K562 (cell line): ENCODE measurements around the gene PTTG1IP. TPM values are rescaled to one million over a fixed set of nuclear protein-coding genes. Genes with fewer than 3 reads are reported as not detected.

ENCODE experiments used
- ATF2 ChIP-seq: sonication (generic); formaldehyde crosslinking; IDR thresholded peaks from 2 replicates; pipeline ENCODE4 v1.8.1; 2022; ENCODE audit warnings: missing genetic modification reagents
- CHCHD3 ChIP-seq: fragments of 250-450 bp; sonication (Bioruptor Pico); IDR thresholded peaks from 2 replicates; pipeline ENCODE4 v2.1.2; 2022; ENCODE audit warnings: mild to moderate bottlenecking
- ETV5 ChIP-seq: sonication (generic); formaldehyde crosslinking; IDR thresholded peaks from 2 replicates; pipeline ENCODE4 v1.4.0; 2020; ENCODE audit warnings: low read depth, mild to moderate bottlenecking, missing genetic modification reagents
- GABPA ChIP-seq: fragments of 200-800 bp; sonication (Bioruptor generic); conservative IDR thresholded peaks from 2 replicates; pipeline ENCODE4 v1.6.1; 2016; ENCODE audit warnings: low read depth, missing genetic modification characterization, missing compliant biosample characterization
- GATAD2B ChIP-seq: fragments of 450-650 bp; IDR thresholded peaks from 2 replicates; pipeline ENCODE4 v1.6.1; 2017; ENCODE audit warnings: mild to moderate bottlenecking, borderline replicate concordance
- GTF2A2 ChIP-seq: IDR thresholded peaks from 2 replicates; pipeline ENCODE4 v1.6.1; 2016; ENCODE audit warnings: mild to moderate bottlenecking, missing genetic modification characterization, missing compliant biosample characterization
- LCOR ChIP-seq: sonication (generic); formaldehyde crosslinking; IDR thresholded peaks from 2 replicates; pipeline ENCODE4 v1.8.0; 2022; ENCODE audit warnings: mild to moderate bottlenecking, missing genetic modification reagents
- PHB ChIP-seq: fragments of 250-450 bp; sonication (Bioruptor Pico); IDR thresholded peaks from 2 replicates; pipeline ENCODE4 v1.5.0; 2021
- SMAD1 ChIP-seq: fragments of 150-350 bp; IDR thresholded peaks from 2 replicates; pipeline ENCODE4 v1.6.1; 2014; ENCODE audit warnings: low read length, low read depth; ENCODE audit not compliant: partially characterized antibody
- SMAD2 ChIP-seq: fragments of 150-350 bp; IDR thresholded peaks from 2 replicates; pipeline ENCODE4 v1.6.1; 2014; ENCODE audit warnings: low read depth, mild to moderate bottlenecking, low read length
- TCF7 ChIP-seq: sonication (generic); IDR thresholded peaks from 2 replicates; pipeline ENCODE4 v1.6.1; 2016; ENCODE audit warnings: antibody characterized with exemption, borderline replicate concordance
- TGIF2 ChIP-seq: sonication (generic); formaldehyde crosslinking; IDR thresholded peaks from 2 replicates; pipeline ENCODE4 v1.8.1; 2022; ENCODE audit warnings: mild to moderate bottlenecking, missing genetic modification reagents, moderate library complexity
- USF2 ChIP-seq: sonication (generic); formaldehyde crosslinking; IDR thresholded peaks from 2 replicates; pipeline ENCODE4 v1.5.0; 2020; ENCODE audit warnings: missing genetic modification reagents
- ZBTB7A ChIP-seq: IDR thresholded peaks from 2 replicates; pipeline ENCODE4 v1.6.1; 2011; ENCODE audit warnings: low read depth, mild to moderate bottlenecking, low read length, moderate library complexity, borderline replicate concordance; ENCODE audit not compliant: control insufficient read depth
- ZNF12 ChIP-seq: sonication (generic); formaldehyde crosslinking; IDR thresholded peaks from 2 replicates; pipeline ENCODE4 v1.4.0; 2020; ENCODE audit warnings: mild to moderate bottlenecking, missing genetic modification reagents
- ZNF41 ChIP-seq: fragments of 250-450 bp; sonication (Bioruptor Pico); conservative IDR thresholded peaks from 2 replicates; pipeline ENCODE4 v1.4.0; 2020; ENCODE audit warnings: mild to moderate bottlenecking
- ZNF644 ChIP-seq: fragments of 200-800 bp; sonication (Bioruptor generic); IDR thresholded peaks from 2 replicates; pipeline ENCODE4 v1.6.1; 2016; ENCODE audit warnings: low read depth, missing genetic modification characterization, missing compliant biosample characterization
- polyA plus RNA-seq, 8 experiments: library from polyadenylated mRNA; depleted of rRNA in 4 of 8; stranded (reverse) in 5 of 8; unstranded in 3 of 8; fragments of >200 nt; fragmentation: Nextera tagmentation in 2 of 8; fragmentation: Illumina TruSeq in 1 of 8; extraction: Ambion mirVana in 2 of 8; extraction: Trizol in 1 of 8; gene quantifications; 2 replicates each; pipeline versions ENCODE4 v1.2.1 to v1.2.3, GENCODE V29; 2011 to 2014; ENCODE audit warnings: inconsistent platforms in 1 of 8, missing spikeins in 1 of 8
- total RNA-seq, 7 experiments: library from RNA; depleted of rRNA in 6 of 7; stranded (reverse); fragments of >200 nt in 6 of 7; fragmentation: Illumina TruSeq in 2 of 7; extraction: Trizol in 2 of 7; gene quantifications; 2 replicates each; pipeline versions ENCODE4 v1.2.1 to v1.2.3, GENCODE V29; 2011 to 2021; ENCODE audit warnings: low replicate concordance in 1 of 7
- TF ChIP-seq, protein P1 (sequence below), 2 experiments: fragments of 200-800 bp in 1 of 2; sonication (Bioruptor generic) in 1 of 2; sonication (generic) in 1 of 2; formaldehyde crosslinking in 1 of 2; IDR thresholded peaks in 1 of 2; conservative IDR thresholded peaks in 1 of 2; 2 replicates each; pipeline versions ENCODE4 v1.5.0 to v1.6.1; 2016 to 2020; ENCODE audit warnings: missing compliant biosample characterization in 1 of 2, missing genetic modification characterization in 1 of 2, missing genetic modification reagents in 1 of 2
- TF ChIP-seq, protein P2 (sequence below): fragments of 450-650 bp; IDR thresholded peaks from 2 replicates; pipeline ENCODE4 v1.6.1; 2014; ENCODE audit warnings: low read depth, mild to moderate bottlenecking, moderate library complexity, borderline replicate concordance
- TF ChIP-seq, protein P3 (sequence below), 2 experiments: fragments of 450-650 bp; IDR thresholded peaks; 2 replicates each; pipeline ENCODE4 v1.6.1; 2016
- TF ChIP-seq, protein P4 (sequence below): sonication (generic); formaldehyde crosslinking; IDR thresholded peaks from 2 replicates; pipeline ENCODE4 v1.8.0; 2022; ENCODE audit warnings: mild to moderate bottlenecking, missing genetic modification reagents
- TF ChIP-seq, protein P5 (sequence below): fragments of 250-450 bp; sonication (Bioruptor Pico); IDR thresholded peaks from 2 replicates; pipeline ENCODE4 v1.9.0; 2021; ENCODE audit warnings: mild to moderate bottlenecking

Gene PTTG1IP
- total and polyA plus RNA-seq, 9 of the 15 experiments (the other 6 are each of a cell fraction or from before 2014, with no cell fraction given), result 5.0 to 99.3 (median 82.4) TPM

GRCh38 chr21:44874240-44874496, 678 bp upstream of the PTTG1IP start (continued):
- TF ChIP-seq GABPA (tag) (no peak), GATAD2B (no peak), TCF7 (no peak), ATF2 (CRISPR knock-in tag) (0 out of 2 replicates have a peak, but pooled peaks have one; percentile 40), ETV5 (CRISPR knock-in tag) (peak; percentile 62; the same call in 1 of the 2 replicates), TGIF2 (CRISPR knock-in tag) (no peak), GTF2A2 (tag) (no peak), ZNF644 (tag) (no peak), ZNF41 (CRISPR knock-in tag) (no peak), USF2 (CRISPR knock-in tag) (no peak), ZNF12 (0 out of 2 replicates have a peak, but pooled peaks have one; percentile 83), SMAD2 (no peak), PHB (CRISPR knock-in tag) (no peak), LCOR (CRISPR knock-in tag) (peak; percentile 63; the same call in 1 of the 2 replicates), ZBTB7A (no peak), CHCHD3 (CRISPR knock-in tag) (0 out of 2 replicates have a peak, but pooled peaks have one; percentile 53), SMAD1 (no peak)
- TF ChIP-seq, protein P1, sequence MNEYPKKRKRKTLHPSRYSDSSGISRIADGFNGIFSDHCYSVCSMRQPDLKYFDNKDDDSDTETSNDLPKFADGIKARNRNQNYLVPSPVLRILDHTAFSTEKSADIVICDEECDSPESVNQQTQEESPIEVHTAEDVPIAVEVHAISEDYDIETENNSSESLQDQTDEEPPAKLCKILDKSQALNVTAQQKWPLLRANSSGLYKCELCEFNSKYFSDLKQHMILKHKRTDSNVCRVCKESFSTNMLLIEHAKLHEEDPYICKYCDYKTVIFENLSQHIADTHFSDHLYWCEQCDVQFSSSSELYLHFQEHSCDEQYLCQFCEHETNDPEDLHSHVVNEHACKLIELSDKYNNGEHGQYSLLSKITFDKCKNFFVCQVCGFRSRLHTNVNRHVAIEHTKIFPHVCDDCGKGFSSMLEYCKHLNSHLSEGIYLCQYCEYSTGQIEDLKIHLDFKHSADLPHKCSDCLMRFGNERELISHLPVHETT (CRISPR knock-in tag; conservative IDR thresholded peaks at IDR 0.05 in 1 of 2, IDR thresholded peaks at IDR 0.05 in 1 of 2), result 0 out of 4 replicates have a peak, but pooled peaks of 1 of the 2 experiments have one; percentile 3
- TF ChIP-seq, protein P2, sequence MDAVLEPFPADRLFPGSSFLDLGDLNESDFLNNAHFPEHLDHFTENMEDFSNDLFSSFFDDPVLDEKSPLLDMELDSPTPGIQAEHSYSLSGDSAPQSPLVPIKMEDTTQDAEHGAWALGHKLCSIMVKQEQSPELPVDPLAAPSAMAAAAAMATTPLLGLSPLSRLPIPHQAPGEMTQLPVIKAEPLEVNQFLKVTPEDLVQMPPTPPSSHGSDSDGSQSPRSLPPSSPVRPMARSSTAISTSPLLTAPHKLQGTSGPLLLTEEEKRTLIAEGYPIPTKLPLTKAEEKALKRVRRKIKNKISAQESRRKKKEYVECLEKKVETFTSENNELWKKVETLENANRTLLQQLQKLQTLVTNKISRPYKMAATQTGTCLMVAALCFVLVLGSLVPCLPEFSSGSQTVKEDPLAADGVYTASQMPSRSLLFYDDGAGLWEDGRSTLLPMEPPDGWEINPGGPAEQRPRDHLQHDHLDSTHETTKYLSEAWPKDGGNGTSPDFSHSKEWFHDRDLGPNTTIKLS, result no peak
- TF ChIP-seq, protein P3, sequence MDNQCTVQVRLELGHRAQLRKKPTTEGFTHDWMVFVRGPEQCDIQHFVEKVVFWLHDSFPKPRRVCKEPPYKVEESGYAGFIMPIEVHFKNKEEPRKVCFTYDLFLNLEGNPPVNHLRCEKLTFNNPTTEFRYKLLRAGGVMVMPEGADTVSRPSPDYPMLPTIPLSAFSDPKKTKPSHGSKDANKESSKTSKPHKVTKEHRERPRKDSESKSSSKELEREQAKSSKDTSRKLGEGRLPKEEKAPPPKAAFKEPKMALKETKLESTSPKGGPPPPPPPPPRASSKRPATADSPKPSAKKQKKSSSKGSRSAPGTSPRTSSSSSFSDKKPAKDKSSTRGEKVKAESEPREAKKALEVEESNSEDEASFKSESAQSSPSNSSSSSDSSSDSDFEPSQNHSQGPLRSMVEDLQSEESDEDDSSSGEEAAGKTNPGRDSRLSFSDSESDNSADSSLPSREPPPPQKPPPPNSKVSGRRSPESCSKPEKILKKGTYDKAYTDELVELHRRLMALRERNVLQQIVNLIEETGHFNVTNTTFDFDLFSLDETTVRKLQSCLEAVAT (IDR thresholded peaks at IDR 0.05), result no peak
- TF ChIP-seq, protein P4, sequence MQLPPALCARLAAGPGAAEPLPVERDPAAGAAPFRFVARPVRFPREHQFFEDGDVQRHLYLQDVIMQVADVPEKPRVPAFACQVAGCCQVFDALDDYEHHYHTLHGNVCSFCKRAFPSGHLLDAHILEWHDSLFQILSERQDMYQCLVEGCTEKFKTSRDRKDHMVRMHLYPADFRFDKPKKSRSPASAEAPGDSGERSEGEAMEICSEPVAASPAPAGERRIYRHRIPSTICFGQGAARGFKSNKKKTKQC (CRISPR knock-in tag), result no peak; the same call in 1 of the 2 replicates
- TF ChIP-seq, protein P5, sequence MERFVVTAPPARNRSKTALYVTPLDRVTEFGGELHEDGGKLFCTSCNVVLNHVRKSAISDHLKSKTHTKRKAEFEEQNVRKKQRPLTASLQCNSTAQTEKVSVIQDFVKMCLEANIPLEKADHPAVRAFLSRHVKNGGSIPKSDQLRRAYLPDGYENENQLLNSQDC (CRISPR knock-in tag), result no peak
